HG02588 (cell line): Measurements from ENCODE around the gene DPEP2.
A peak's percentile ranks its signal among the peaks of the same experiment; 100 is the strongest.
"Not testable (repeated sequence)": the region's sequence is repeated elsewhere in the genome, so short reads cannot be mapped to it uniquely, and the experiment has no call there.

Source experiments
- ATAC-seq: cut with Tn5 transposase; IDR thresholded peaks from one replicate; pipeline ENCODE4 v1.9.1; 2021; ENCODE audit warnings: mild to moderate bottlenecking, moderate library complexity; ENCODE audit not compliant: unreplicated experiment

Gene DPEP2

GRCh38 chr16:67998779-67999688, at the start of gene DPEP2:
Gene DPEP2, minus strand, starts transcription at chr16:67999484. Its CDS starts 6,272 bp downstream, at chr16:67993212.
- not testable (repeated sequence) for ATAC-seq

GRCh38 chr16:68047987-68048386, 48.7 kb upstream of the DPEP2 start:
- no peak for ATAC-seq

GRCh38 chr16:68046106-68046505, 46.8 kb upstream of the DPEP2 start:
- ATAC-seq = no peak

DNA sequence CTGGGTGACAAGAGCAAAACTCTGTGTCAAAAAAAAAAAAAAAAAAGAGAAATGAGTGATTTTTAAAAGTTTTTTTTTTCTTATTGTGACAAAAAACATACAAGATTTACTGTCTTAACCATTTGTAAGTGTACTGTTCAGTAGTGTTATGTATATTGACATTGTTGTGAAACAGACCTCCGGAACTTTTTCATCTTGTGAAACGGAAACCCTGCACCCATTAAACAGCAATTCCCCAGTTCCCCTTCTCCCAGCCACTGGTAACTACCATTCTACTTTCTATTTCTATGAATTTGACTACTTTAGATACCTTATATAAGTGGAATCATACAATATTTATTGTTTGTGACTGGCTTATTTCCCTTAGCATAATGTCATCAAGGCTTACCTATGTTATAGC, 42.5 kb upstream of the DPEP2 start:
- no peak for ATAC-seq

DNA sequence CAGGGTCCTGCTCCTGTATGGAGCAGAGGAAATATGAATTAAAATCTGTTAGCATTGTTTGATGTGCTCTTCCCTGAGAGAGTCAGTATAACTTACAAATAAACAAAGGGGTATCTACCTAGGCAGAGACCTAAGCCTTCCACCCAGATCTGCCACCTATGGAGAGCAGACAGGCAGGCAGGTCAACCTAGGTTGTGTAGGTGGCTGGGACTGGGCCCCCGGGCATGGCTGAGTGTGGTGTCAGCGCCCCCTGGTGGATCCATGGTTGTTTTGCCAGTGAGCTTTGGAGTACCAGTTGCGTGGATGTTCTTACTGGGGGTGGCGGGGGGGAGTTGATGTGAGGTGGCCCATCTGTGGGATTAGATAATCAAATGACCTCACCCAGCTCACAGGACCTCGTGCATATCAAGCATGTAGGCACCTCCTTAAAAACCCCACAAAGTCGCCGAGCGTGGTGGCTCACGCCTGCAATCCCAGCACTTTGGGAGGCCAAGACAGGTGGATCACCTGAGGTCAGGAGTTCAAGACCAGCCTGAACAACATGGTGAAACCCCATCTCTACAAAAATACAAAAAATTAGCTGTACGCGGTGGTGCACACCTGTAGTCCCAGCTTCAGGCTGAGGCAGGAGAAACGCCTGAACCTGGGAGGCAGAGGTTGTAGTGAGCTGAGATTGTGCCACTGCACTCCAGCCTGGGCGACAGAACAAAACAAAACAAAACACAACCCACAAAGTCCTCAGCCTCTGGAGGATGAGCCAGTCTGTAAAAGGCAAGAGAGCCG, 41.4 kb upstream of the DPEP2 start:
- ATAC-seq = no peak

DNA sequence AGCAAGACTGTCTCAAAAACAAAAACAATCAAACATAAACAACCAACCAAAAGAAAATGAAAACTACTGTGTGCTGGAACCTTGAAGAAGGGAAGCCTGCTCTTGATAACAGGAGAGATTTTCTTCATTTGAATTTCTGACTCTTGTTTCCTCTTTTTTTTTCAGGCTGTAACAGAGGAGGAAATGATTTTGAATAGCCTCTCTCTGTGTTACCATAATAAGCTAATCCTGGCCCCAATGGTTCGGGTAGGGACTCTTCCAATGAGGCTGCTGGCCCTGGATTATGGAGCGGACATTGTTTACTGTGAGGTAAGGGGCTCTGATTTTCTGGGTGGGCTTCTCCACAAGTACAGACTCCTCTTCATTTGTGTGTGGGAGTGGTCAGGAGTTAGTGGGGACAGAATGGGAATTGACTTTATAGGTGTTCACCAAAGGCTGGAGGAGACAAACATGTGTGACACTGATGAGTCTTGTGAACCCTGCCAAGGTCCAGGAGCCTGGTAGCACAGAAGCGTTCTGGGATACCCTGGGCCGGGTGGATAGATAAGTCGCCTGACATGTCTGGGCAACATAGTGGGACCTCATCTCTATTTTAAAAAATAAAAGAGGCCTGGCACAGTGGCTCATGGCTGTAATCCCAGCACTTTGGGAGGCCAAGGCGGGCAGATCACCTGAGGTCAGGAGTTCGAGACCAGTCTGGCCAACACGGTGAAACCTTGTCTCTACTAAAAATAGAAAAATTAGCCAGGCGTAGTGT, 38.7 kb upstream of the DPEP2 start:
- ATAC-seq = no peak

DNA sequence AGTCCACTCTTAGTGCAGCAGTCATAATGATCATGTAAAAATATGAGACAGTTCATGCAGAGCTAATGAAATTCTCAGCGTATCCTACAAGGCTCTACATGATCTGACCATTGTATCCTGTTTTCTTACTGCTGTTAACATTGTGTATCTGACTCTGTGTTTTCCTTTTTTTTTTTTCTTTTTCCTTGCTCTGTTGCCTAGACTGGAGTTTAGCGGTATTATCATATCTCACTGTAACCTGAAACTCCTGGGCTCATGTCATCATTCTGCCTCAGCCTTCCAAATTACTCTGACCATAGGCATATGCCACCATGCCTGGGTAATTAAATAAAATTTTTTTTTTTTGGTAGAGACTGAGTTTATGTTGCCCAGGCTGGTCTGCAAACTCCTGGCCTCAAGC, 35.9 kb upstream of the DPEP2 start:
- ATAC-seq = no peak

- no peak for ATAC-seq
Measured at GRCh38 chr16:68033101-68033500, 33.8 kb upstream of the DPEP2 start.

- ATAC-seq = no peak
Measured at GRCh38 chr16:68031951-68032350, 32.7 kb upstream of the DPEP2 start.

- ATAC-seq = not testable (repeated sequence)
Measured at GRCh38 chr16:68030108-68030507, 30.8 kb upstream of the DPEP2 start.

GRCh38 chr16:68028996-68029395, 29.7 kb upstream of the DPEP2 start:
- no peak for ATAC-seq

GRCh38 chr16:68022728-68023537, 23.6 kb upstream of the DPEP2 start, which contains the start of the genes DDX28 and DUS2:
Gene DDX28, minus strand, starts transcription at chr16:68023232. Its CDS starts 30 bp downstream, at chr16:68023202.
Gene DUS2, plus strand, starts transcription at chr16:68023284. Its CDS starts 14,740 bp downstream, at chr16:68038024.
- peak; percentile 72 for ATAC-seq

- ATAC-seq = peak; percentile 15
Measured at GRCh38 chr16:68022278-68022727, 23.0 kb upstream of the DPEP2 start.

DNA sequence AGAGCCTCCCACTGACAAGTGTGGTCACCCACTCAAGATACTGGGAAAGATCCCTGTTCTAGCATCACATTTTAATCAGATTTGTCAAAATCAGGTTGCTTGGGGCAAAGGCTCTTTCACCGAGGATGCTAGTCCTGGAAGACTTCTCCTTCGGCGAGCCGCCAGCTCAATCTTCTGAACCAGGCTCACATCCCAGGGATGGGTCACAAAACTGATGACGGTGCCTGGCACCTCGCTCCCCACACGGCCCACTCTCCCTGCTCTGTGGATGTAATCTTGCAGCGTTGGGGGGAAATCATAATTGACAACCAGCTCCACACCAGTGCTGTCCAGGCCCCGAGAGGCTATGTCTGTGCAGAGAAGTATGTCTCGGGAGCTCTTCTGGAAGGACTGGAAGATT, 22.2 kb upstream of the DPEP2 start:
- no peak for ATAC-seq

DNA sequence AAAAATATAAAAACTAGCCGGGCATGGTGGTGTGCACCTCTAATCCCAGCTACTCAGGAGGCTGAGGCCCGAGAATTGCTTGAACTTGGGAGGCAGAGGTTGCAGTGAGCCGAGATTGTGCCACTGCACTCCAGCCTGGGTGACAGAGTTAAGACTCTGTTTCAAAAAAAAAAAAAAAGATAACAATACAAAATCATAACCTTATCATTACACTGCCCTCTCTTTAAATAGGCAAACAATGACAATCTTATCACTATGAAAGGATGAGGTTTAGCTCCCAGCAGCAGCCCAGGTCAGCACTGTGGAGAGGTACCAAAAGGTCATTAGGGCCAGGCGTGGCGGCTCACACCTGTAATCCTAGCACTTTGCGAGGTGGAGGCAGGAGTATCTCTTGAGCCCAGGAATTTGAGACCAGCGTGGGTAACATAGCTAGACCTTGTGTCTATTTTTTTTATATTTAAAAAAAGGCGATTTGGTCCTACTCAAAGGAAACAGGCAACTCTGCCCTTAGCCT, 19.9 kb upstream of the DPEP2 start:
- ATAC-seq = no peak

DNA sequence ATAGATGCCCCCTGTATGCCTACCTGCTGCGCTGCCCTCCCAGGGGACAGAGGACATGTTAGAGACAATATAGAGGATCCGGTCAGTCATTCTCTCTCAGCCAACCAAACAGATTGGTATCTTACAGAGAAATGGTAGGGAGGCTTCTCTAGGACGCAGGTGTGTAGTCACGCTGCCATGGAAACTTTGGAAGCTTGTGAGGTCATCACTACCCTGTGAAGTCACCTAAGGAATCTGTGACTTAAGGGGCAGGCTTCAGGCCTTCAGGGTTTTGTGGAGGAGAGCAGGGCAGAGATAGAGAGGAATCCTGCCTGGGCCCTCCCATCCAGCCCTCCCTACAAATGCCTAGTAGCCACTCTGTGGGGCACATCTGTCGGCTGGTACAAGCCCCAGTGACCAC, 16.4 kb upstream of the DPEP2 start, which contains the start of gene DPEP2NB:
DPEP2NB (minus strand) TSS at position 231 of the 400 bp plus-strand sequence; CDS start at position 90, 141 bp downstream.
- no peak for ATAC-seq

DNA sequence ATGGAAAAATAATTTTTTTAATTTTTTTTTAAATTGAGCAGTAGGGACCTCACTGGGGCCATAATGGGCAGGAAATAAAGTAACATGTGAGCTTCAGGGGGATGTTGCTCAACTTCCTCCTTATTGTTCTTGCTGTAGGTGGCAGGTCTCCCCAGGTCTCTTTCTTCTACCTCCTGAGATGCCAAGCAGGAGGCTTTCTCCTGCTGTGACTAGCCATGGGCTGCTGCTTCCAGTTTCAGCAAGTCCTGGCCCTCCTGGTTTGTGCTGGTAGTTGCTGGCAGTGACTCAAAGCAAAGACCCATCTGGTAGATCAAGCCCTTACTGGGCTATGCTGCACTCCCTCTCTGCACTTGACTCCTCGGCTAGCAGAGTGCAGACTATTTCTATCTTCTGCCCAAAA, 14.2 kb upstream of the DPEP2 start:
- ATAC-seq = no peak

DNA sequence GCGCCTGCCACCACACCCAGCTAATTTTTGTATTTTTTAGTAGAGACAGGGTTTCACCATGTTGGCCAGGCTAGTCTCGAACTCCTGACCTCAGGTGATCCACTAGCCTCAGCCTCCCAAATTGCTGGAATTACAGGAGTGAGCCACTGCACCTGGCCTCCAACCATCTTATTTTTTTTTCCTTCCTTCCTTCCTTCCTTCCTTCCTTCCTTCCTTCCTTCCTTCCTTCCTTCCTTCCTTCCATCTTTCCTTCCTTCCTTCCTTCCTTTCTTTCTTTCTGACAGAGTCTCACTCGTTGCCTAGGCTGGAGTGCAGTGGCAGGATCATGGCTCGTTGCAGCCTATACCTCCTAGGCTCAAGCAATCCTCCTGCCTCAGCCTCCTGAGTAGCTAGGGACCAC, 10.6 kb upstream of the DPEP2 start:
- ATAC-seq = not testable (repeated sequence)

- ATAC-seq = no peak
Measured at GRCh38 chr16:68009157-68009735, 10.0 kb upstream of the DPEP2 start.
